ENCODE results near the gene RHBDF1.

DNA sequence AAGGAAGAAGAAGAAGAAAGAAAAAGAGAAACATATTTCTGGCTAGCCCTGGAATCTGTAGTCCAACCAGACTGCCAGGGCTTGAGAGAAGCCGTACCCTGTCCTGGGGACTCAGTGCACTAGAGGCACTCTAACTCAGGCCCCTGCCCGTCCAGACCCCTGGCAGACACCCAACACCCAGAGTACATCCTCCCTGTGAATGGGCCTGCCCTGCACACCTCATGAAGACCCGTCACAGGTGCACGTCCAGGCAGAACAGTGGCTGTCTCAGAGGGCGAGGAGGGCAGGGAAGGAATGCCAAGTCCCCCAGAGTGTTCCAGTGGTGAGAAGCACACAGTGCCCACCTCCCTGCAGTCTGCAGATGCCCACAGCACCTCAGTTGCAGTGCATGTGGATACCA, 28.6 kb upstream of the RHBDF1 start:
- TF ChIP-seq EZH2 (optimal IDR thresholded peaks at IDR 0.05; ENCODE audit: low read depth, low read length): no peak
- TF ChIP-seq, protein P1, sequence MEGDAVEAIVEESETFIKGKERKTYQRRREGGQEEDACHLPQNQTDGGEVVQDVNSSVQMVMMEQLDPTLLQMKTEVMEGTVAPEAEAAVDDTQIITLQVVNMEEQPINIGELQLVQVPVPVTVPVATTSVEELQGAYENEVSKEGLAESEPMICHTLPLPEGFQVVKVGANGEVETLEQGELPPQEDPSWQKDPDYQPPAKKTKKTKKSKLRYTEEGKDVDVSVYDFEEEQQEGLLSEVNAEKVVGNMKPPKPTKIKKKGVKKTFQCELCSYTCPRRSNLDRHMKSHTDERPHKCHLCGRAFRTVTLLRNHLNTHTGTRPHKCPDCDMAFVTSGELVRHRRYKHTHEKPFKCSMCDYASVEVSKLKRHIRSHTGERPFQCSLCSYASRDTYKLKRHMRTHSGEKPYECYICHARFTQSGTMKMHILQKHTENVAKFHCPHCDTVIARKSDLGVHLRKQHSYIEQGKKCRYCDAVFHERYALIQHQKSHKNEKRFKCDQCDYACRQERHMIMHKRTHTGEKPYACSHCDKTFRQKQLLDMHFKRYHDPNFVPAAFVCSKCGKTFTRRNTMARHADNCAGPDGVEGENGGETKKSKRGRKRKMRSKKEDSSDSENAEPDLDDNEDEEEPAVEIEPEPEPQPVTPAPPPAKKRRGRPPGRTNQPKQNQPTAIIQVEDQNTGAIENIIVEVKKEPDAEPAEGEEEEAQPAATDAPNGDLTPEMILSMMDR (IDR thresholded peaks at IDR 0.05; ENCODE audit: low read length): no peak
